HG03457 (cell line): ENCODE data around the gene PRSS2.

ENCODE experiments used
- ATAC-seq: cut with Tn5 transposase; IDR thresholded peaks from one replicate; pipeline ENCODE4 v1.9.1; 2021; ENCODE audit warnings: moderate number of reproducible peaks; ENCODE audit not compliant: unreplicated experiment

The PRSS2 gene

GRCh38 chr7:142800088-142800487 lies 29.3 kb downstream of the PRSS2 start:
- ATAC-seq = no peak

- no peak for ATAC-seq
These were observed 30.0 kb downstream of the PRSS2 start for GRCh38 chr7:142800699-142801260.

GRCh38 chr7:142801601-142802295 lies 31.0 kb downstream of the PRSS2 start:
- ATAC-seq = no peak

DNA sequence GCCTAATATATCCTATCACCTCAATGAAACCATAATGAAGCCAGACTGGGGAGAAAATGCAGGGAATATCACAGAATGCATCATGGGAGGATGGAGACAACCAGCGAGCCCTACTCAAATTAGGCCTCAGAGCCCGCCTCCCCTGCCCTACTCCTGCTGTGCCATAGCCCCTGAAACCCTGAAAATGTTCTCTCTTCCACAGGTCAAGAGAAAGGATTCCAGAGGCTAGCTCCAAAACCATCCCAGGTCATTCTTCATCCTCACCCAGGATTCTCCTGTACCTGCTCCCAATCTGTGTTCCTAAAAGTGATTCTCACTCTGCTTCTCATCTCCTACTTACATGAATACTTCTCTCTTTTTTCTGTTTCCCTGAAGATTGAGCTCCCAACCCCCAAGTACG lies 31.5 kb downstream of the PRSS2 start:
- ATAC-seq = no peak

DNA sequence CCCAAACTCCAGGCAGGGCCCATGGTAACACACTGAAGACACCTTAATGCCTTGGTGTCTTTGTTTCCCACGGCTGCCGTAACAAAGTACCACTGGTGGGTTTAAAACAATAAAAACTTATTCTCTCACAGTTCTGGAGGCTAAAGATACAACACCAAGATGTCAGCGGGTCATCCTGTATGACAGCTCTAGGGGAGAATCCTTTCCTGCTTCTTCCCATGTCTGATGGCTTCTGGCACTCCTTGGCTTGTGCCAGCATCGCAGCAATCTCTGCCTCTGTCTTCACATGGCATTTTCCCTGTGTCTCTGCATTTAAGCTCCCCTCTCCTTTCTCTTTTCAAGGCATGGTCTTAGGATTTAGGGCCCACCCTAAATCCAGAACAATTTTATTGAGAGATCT lies 33.1 kb downstream of the PRSS2 start:
- ATAC-seq = no peak

GRCh38 chr7:142804728-142805207 lies 34.0 kb downstream of the PRSS2 start:
- no peak for ATAC-seq

DNA sequence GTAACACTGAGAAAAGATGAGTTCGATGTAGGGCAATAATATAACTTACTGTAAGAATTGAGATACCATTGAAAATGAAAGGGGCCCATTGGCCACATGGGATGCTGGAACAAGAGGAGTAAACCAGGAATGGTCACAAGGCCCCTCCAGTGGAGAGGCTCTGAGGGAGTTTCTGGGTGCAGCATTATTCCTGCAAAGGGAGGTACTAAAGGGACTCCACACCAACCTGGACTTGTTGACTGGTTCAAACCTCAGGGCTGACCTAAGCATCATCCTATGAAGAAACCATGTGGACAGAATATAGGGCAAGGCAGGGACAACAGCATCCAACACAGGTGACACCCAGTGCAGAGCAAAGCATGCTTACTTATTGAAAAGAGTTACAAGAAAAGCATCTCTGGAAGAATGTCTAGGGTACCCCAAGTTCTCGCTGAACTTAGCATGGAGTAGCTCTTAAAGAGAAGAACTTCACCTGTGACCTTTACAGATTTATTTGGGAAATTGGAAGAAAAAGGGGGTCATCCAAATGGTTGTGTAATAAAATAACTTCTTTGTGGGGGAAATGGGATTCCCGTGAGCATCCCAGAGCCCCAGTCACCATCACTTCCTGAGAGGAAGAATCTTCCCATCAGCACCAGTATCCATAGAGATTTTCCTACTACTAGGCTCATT lies 34.7 kb downstream of the PRSS2 start:
- no peak for ATAC-seq

DNA sequence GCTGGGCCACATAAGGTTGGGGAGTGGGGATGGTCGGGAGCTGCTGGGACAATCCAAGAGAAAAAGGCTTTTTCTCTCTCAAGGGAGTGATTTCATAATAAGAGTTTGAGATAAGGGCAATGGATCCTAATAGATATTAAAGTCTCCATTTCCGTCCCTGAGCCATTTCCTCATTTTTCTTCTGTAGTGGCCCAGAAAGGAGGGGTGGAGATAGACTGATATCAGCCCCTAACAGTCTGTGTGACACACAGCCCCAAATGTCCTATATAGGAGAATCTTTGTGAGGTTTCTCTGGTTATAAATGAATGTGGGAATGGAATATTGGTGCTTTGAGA lies 35.2 kb downstream of the PRSS2 start:
- no peak for ATAC-seq

GRCh38 chr7:142806957-142807356 lies 36.2 kb downstream of the PRSS2 start:
- no peak for ATAC-seq

DNA sequence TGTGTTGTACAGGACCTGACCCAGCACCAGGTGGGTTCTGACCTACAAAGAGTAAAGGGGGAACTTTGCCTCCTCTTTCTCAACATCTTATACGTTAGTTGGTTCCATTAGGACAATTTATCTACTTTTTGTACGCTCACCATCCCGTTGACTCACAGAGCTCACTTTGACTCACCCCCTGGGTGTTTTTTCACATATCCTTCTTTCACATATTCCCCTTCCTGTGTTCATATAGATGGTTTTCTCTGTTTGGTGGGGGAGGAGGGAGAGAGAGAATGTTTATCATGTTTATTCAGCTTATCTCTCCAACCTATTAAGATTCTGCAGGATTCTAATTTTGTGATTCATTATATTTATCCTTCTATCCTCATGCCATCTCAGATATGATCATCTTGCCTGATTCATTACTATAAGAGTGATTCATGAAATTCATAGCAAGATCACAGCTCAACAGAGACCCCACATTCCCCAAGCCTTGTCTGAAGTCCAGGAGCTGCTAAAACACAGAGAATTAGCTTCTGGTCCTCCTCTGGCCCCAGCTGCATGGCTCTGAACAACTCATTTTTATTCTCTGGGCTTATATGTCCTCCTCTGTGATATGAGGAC lies 37.2 kb downstream of the PRSS2 start:
- ATAC-seq = no peak

- ATAC-seq = peak; percentile 21
These were observed 37.7 kb downstream of the PRSS2 start for GRCh38 chr7:142808461-142808801.

- ATAC-seq = peak; percentile 87
These were observed 38.2 kb downstream of the PRSS2 start for GRCh38 chr7:142808802-142809583.

GRCh38 chr7:142809671-142810070 lies 38.9 kb downstream of the PRSS2 start:
- no peak for ATAC-seq

- ATAC-seq = no peak
These were observed 40.5 kb downstream of the PRSS2 start for GRCh38 chr7:142811154-142811737.

- no peak for ATAC-seq
These were observed 41.9 kb downstream of the PRSS2 start for GRCh38 chr7:142812437-142813215.

- no peak for ATAC-seq
These were observed 42.5 kb downstream of the PRSS2 start for GRCh38 chr7:142813226-142813625.

DNA sequence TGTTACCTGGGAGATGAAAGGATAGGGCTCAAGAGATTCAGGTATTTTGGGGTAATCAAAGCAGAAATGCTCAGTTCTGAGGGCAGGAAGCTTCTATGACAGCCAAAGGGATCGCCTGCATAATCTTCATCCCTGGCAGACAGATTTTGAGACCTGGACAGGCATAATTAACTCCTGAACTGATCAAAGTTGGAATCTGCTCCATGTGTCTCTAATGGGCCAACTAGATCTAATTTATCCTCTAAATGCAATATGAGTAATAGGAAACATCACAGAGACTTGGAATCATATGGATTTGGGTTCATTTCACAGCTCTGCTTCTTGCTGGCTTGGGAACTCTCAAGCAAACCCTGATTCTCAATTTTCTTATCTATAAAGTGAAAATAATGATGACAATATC lies 42.9 kb downstream of the PRSS2 start:
- ATAC-seq = no peak

DNA sequence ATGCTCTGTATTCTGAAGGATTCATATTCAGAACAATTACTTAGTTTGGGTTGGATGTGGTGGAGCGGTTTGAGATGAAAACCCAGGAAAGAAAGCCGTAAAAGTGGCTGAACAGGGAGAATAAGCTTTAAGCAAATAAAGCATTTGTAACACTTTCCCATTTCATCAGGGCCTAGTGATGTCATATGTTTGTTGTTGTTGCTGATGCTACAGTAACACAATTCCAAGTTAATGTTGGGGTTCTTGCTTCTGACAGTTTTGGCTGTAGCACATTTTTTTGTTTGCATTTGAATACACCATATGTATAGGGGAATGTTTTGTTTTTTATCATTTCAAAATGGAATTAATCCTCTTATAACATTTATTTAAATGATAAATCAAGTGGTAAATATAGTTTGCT lies 43.7 kb downstream of the PRSS2 start:
- ATAC-seq = no peak

- no peak for ATAC-seq
These were observed 44.4 kb downstream of the PRSS2 start for GRCh38 chr7:142815134-142815533.

GRCh38 chr7:142817506-142817905 lies 46.7 kb downstream of the PRSS2 start:
- no peak for ATAC-seq
